NB4 (cell line): ENCODE results near the gene CRABP1.

ENCODE experiments used
- DNase-seq: peaks from one replicate; pipeline ENCODE4 v3.0.0; 2010; ENCODE audit warnings: low read depth
- H3K4me3 ChIP-seq: one replicate; pipeline ENCODE4 v1.5.1; 2011; ENCODE audit warnings: mild to moderate bottlenecking, low read depth, low read length, moderate library complexity
- CTCF ChIP-seq: IDR thresholded peaks from one replicate; pipeline ENCODE4 v1.5.1; 2012; ENCODE audit warnings: low read depth, low read length
- MAX ChIP-seq: IDR thresholded peaks from 2 replicates; pipeline ENCODE4 v1.6.1; 2011; ENCODE audit warnings: low read depth, low read length
- MYC ChIP-seq: IDR thresholded peaks from 2 replicates; pipeline ENCODE4 v1.6.1; 2011; ENCODE audit warnings: low read depth, low read length
- POLR2A ChIP-seq: IDR thresholded peaks from 2 replicates; pipeline ENCODE4 v1.6.1; 2011; ENCODE audit warnings: mild to moderate bottlenecking; ENCODE audit not compliant: insufficient read length; ENCODE audit errors: extremely low read depth

Gene CRABP1

GRCh38 chr15:78325092-78325843 is 14.9 kb upstream of the CRABP1 start:
- H3K4me3 ChIP-seq = no peak overlapping the region
- DNase-seq = no peak
- TF ChIP-seq MAX = no peak
- TF ChIP-seq MYC = no peak
- TF ChIP-seq POLR2A = no peak

GRCh38 chr15:78327466-78327865 is 12.7 kb upstream of the CRABP1 start:
- DNase-seq = peak; percentile 29
- H3K4me3 ChIP-seq = no peak overlapping the region
- TF ChIP-seq POLR2A (no peak), MAX (no peak), CTCF (no peak), MYC (no peak)

GRCh38 chr15:78329625-78330024 is 10.5 kb upstream of the CRABP1 start:
- no peak for TF ChIP-seq MYC
- TF ChIP-seq POLR2A = no peak
- no peak for TF ChIP-seq MAX
- no peak for TF ChIP-seq CTCF
- no peak overlapping the region for H3K4me3 ChIP-seq
- DNase-seq = no peak

GRCh38 chr15:78334845-78335244 is 5.3 kb upstream of the CRABP1 start:
- DNase-seq = no peak
- TF ChIP-seq POLR2A = no peak
- H3K4me3 ChIP-seq = no peak overlapping the region

- no peak overlapping the region for H3K4me3 ChIP-seq
- TF ChIP-seq MYC = no peak
- no peak for TF ChIP-seq POLR2A
- DNase-seq = no peak
Observed at GRCh38 chr15:78335985-78336384, 4.2 kb upstream of the CRABP1 start.

- DNase-seq = no peak
- TF ChIP-seq MAX (no peak), CTCF (no peak), MYC (no peak), POLR2A (no peak)
- H3K4me3 ChIP-seq = no peak overlapping the region
Observed at GRCh38 chr15:78338781-78339180, 1.4 kb upstream of the CRABP1 start.

- TF ChIP-seq CTCF (no peak), MAX (no peak), MYC (no peak), POLR2A (no peak)
- DNase-seq = no peak
- H3K4me3 ChIP-seq = no peak overlapping the region
Observed at GRCh38 chr15:78339559-78339958, 594 bp upstream of the CRABP1 start.
